CD14-positive monocyte (primary cell): ENCODE measurements around the gene CPED1. TPM values are rescaled to one million over a fixed set of nuclear protein-coding genes. Genes with fewer than 3 reads are reported as not detected.

Source experiments
- DNase-seq, 3 donors: peaks; one replicate each; pipeline ENCODE4 v3.0.0-alpha.2; 2011 to 2022
- H2AFZ ChIP-seq: 2 replicates; pipeline ENCODE4 v1.6.0; 2012; ENCODE audit warnings: mild to moderate bottlenecking, low read depth, low read length, inconsistent platforms; ENCODE audit not compliant: insufficient read depth, poor library complexity, severe bottlenecking
- H3K27ac ChIP-seq, 2 donors: 1 replicate in 1 of 2; 2 replicates in 1 of 2; pipeline ENCODE4 v1.5.1; 2012 to 2013; ENCODE audit warnings: low read length in 2 of 2, control low read depth in 1 of 2, inconsistent platforms in 1 of 2, low read depth in 1 of 2, mild to moderate bottlenecking in 1 of 2
- H3K27me3 ChIP-seq, 2 donors: one replicate each; pipeline versions ENCODE4 v1.6.0 to v1.6.1; 2011 to 2013; ENCODE audit warnings: low read length in 2 of 2; ENCODE audit not compliant: control insufficient read depth in 2 of 2, insufficient read depth in 2 of 2
- H3K36me3 ChIP-seq, 2 donors: replicated peaks in 1 of 2; 1 replicate in 1 of 2; 2 replicates in 1 of 2; pipeline versions ENCODE4 v1.5.1 to v1.6.1; 2012 to 2013; ENCODE audit warnings: low read length in 2 of 2, control low read depth in 1 of 2, inconsistent platforms in 1 of 2, mild to moderate bottlenecking in 1 of 2; ENCODE audit not compliant: insufficient read depth in 2 of 2, control insufficient read depth in 1 of 2
- H3K4me1 ChIP-seq, 2 donors: 1 replicate in 1 of 2; 2 replicates in 1 of 2; pipeline versions ENCODE4 v1.5.1 to v1.6.1; 2012 to 2013; ENCODE audit warnings: low read length in 2 of 2, control low read depth in 1 of 2, inconsistent platforms in 1 of 2, mild to moderate bottlenecking in 1 of 2, moderate library complexity in 1 of 2; ENCODE audit not compliant: insufficient read depth in 2 of 2, control insufficient read depth in 1 of 2
- H3K4me2 ChIP-seq: replicated peaks from 2 replicates; pipeline ENCODE3; 2012; ENCODE audit warnings: low read length, moderate library complexity, mild to moderate bottlenecking; ENCODE audit not compliant: poor library complexity, severe bottlenecking; ENCODE audit errors: extremely low read depth
- H3K4me3 ChIP-seq, 3 experiments: fragments of 200-600 bp in 1 of 3; sonication (generic) in 1 of 3; replicated peaks in 1 of 3; 1 replicate in 2 of 3; 2 replicates in 1 of 3; pipeline ENCODE4 v1.5.1; 2011 to 2013; ENCODE audit warnings: low read length in 3 of 3, mild to moderate bottlenecking in 3 of 3, control low read depth in 2 of 3, low read depth in 2 of 3, inconsistent platforms in 1 of 3, moderate library complexity in 1 of 3
- H3K79me2 ChIP-seq: 2 replicates; pipeline ENCODE4 v1.6.0; 2012; ENCODE audit warnings: mild to moderate bottlenecking, control low read depth, inconsistent platforms, low read length, moderate library complexity; ENCODE audit not compliant: insufficient read depth
- H3K9ac ChIP-seq: 2 replicates; pipeline ENCODE4 v1.6.0; 2017; ENCODE audit warnings: low read length, mild to moderate bottlenecking; ENCODE audit not compliant: insufficient read depth, poor library complexity, severe bottlenecking
- H3K9me3 ChIP-seq, 2 donors: replicated peaks in 1 of 2; 1 replicate in 1 of 2; 2 replicates in 1 of 2; pipeline versions ENCODE4 v1.5.1 to v1.6.1; 2012 to 2013; ENCODE audit warnings: low read length in 2 of 2, control low read depth in 1 of 2; ENCODE audit not compliant: control insufficient read depth in 1 of 2, insufficient read depth in 1 of 2
- H4K20me1 ChIP-seq: 2 replicates; pipeline ENCODE4 v1.6.0; 2012; ENCODE audit warnings: mild to moderate bottlenecking, low read length, control low read depth, moderate library complexity; ENCODE audit not compliant: insufficient read depth
- H3K27ac Mint-ChIP-seq, 7 donors: one replicate each; pipeline ENCODE4 v1.8.0; 2020; ENCODE audit warnings: mild to moderate bottlenecking in 7 of 7, mixed read lengths in 7 of 7, moderate library complexity in 6 of 7, inconsistent platforms in 2 of 7
- H3K27me3 Mint-ChIP-seq, 3 donors: one replicate each; pipeline ENCODE4 v1.8.0; 2021 to 2022; ENCODE audit warnings: low read depth in 3 of 3, mild to moderate bottlenecking in 3 of 3, mixed read lengths in 3 of 3, moderate library complexity in 3 of 3, inconsistent platforms in 1 of 3
- H3K36me3 Mint-ChIP-seq, 2 donors: one replicate each; pipeline ENCODE4 v1.8.0; 2020; ENCODE audit warnings: mixed read lengths in 2 of 2, inconsistent platforms in 1 of 2, mild to moderate bottlenecking in 1 of 2
- H3K4me1 Mint-ChIP-seq: one replicate; pipeline ENCODE4 v1.8.0; 2020; ENCODE audit warnings: mild to moderate bottlenecking, mixed read lengths
- H3K4me3 Mint-ChIP-seq, 2 donors: one replicate each; pipeline ENCODE4 v1.8.0; 2020; ENCODE audit warnings: mild to moderate bottlenecking in 2 of 2, mixed read lengths in 2 of 2, moderate library complexity in 1 of 2
- H3K9me3 Mint-ChIP-seq, 7 donors: one replicate each; pipeline ENCODE4 v1.8.0; 2020 to 2022; ENCODE audit warnings: mixed read lengths in 7 of 7, mild to moderate bottlenecking in 6 of 7, moderate library complexity in 6 of 7, inconsistent platforms in 2 of 7
- WGBS: methylation state at CpG from one replicate; pipeline ENCODE4 v1.1.5; 2013; ENCODE audit warnings: missing lambda C conversion rate; ENCODE audit not compliant: insufficient coverage; 5-methylcytosine and 5-hydroxymethylcytosine counted together
- intact Hi-C, 2 donors: fragments of 100-400 bp; cut with micrococcal nuclease; formaldehyde crosslinking; loops; one replicate each; pipeline versions ENCODE4 v1.15.0 to v1.15.1; 2023
- polyA plus RNA-seq, 3 donors: library from polyadenylated mRNA; depleted of rRNA in 1 of 3; unstranded in 2 of 3; stranded (reverse) in 1 of 3; fragments of 300-500 nt in 2 of 3; fragments of >200 nt in 1 of 3; fragmentation: Illumina TruSeq in 2 of 3; gene quantifications; 1 replicate in 2 of 3; 2 replicates in 1 of 3; pipeline ENCODE4 v1.2.3, GENCODE V29; 2012 to 2021
- TF ChIP-seq, protein P1 (sequence below): fragments of 200-600 bp; IDR thresholded peaks from one replicate; pipeline ENCODE4 v1.8.0; 2022; ENCODE audit warnings: antibody characterized with exemption, mild to moderate bottlenecking

CPED1 gene
- polyA plus RNA-seq, 3 donors = 9.8 to 30.0 (median 20.4) TPM

- intact Hi-C loops = no loop called here
- WGBS = 100% methylated on average over 3 of the region's 4 CpGs
- no peak overlapping the region for H3K27ac ChIP-seq
Observed at GRCh38 chr7:121342631-121343030, 354.1 kb downstream of the CPED1 start.

GRCh38 chr7:121343302-121343701 is 354.8 kb downstream of the CPED1 start:
- Histone ChIP-seq H2AFZ (no peak overlapping the region), H3K4me2 (no peak overlapping the region), H3K36me3 (no peaks in the 10 kb centered on the region), H3K27me3 (no peaks in the 10 kb centered on the region), H4K20me1 (no peaks in the 10 kb centered on the region), H3K9me3 (no peaks in the 10 kb centered on the region), H3K4me3 (no peak overlapping the region), H3K4me1 (no peaks in the 10 kb centered on the region), H3K27ac (no peak overlapping the region), H3K79me2 (no peaks in the 10 kb centered on the region), H3K9ac (no peak overlapping the region)
- no peaks in the 10 kb centered on the region for H3K9me3 Mint-ChIP-seq
- intact Hi-C loops = no loop called here
- TF ChIP-seq, protein P1, sequence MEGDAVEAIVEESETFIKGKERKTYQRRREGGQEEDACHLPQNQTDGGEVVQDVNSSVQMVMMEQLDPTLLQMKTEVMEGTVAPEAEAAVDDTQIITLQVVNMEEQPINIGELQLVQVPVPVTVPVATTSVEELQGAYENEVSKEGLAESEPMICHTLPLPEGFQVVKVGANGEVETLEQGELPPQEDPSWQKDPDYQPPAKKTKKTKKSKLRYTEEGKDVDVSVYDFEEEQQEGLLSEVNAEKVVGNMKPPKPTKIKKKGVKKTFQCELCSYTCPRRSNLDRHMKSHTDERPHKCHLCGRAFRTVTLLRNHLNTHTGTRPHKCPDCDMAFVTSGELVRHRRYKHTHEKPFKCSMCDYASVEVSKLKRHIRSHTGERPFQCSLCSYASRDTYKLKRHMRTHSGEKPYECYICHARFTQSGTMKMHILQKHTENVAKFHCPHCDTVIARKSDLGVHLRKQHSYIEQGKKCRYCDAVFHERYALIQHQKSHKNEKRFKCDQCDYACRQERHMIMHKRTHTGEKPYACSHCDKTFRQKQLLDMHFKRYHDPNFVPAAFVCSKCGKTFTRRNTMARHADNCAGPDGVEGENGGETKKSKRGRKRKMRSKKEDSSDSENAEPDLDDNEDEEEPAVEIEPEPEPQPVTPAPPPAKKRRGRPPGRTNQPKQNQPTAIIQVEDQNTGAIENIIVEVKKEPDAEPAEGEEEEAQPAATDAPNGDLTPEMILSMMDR = no peak
- H3K4me1 Mint-ChIP-seq = no peaks in the 10 kb centered on the region
- peaks cover 5 to 18% of the 10 kb centered on the region in 2 donors for H3K36me3 Mint-ChIP-seq
- no peak overlapping the region for H3K4me3 Mint-ChIP-seq
- no peaks in the 10 kb centered on the region for H3K27me3 Mint-ChIP-seq
- DNase-seq = no peak
- no peak overlapping the region for H3K27ac Mint-ChIP-seq
- no CpG with 5 or more reads among the region's 3 CpGs for WGBS

More at GRCh38 chr7:121342631-121343030, 354.1 kb downstream of the CPED1 start:
- H3K79me2 ChIP-seq = no peaks in the 10 kb centered on the region
- Mint-ChIP-seq H3K9me3 (no peaks in the 10 kb centered on the region), H3K36me3 (peaks cover 5 to 18% of the 10 kb centered on the region in 2 donors), H3K27me3 (no peaks in the 10 kb centered on the region), H3K27ac (no peak overlapping the region), H3K4me1 (no peaks in the 10 kb centered on the region), H3K4me3 (no peak overlapping the region)
- H4K20me1 ChIP-seq = no peaks in the 10 kb centered on the region
- H2AFZ ChIP-seq = no peak overlapping the region
- DNase-seq = no peak
- H3K9ac ChIP-seq = no peak overlapping the region
- H3K4me3 ChIP-seq = no peak overlapping the region
- H3K4me1 ChIP-seq = no peaks in the 10 kb centered on the region
- TF ChIP-seq, protein P1 = no peak
- H3K27me3 ChIP-seq = peaks cover 0 to 2% of the 10 kb centered on the region in 2 donors
- no peaks in the 10 kb centered on the region for H3K9me3 ChIP-seq
- H3K4me2 ChIP-seq = no peak overlapping the region
- no peaks in the 10 kb centered on the region for H3K36me3 ChIP-seq
